ENCODE measurements around the gene OR10A2.

DNA sequence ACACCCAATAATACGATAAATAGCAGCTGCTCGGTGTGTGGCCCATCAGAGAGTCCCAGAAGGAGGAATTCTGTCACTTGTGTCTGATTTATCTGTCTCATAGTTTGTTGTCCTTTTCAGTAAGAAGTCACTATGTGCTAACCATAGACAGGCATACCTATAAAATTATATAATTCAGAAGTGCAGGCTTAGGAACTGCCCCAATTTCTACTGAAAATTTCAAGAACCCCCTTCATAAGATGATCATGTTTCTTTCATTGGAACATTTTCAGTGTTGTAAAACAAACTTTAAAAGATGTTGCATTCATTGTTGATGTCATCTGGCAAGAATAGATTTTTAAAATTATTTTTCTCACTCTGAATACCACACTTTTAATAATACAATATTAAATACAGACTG, 29.5 kb downstream of the OR10A2 start, which contains the start of gene OR2D2:
- TF ChIP-seq, protein P1, sequence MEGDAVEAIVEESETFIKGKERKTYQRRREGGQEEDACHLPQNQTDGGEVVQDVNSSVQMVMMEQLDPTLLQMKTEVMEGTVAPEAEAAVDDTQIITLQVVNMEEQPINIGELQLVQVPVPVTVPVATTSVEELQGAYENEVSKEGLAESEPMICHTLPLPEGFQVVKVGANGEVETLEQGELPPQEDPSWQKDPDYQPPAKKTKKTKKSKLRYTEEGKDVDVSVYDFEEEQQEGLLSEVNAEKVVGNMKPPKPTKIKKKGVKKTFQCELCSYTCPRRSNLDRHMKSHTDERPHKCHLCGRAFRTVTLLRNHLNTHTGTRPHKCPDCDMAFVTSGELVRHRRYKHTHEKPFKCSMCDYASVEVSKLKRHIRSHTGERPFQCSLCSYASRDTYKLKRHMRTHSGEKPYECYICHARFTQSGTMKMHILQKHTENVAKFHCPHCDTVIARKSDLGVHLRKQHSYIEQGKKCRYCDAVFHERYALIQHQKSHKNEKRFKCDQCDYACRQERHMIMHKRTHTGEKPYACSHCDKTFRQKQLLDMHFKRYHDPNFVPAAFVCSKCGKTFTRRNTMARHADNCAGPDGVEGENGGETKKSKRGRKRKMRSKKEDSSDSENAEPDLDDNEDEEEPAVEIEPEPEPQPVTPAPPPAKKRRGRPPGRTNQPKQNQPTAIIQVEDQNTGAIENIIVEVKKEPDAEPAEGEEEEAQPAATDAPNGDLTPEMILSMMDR (IDR thresholded peaks at IDR 0.05): no peak
- no peak for TF ChIP-seq POLR2A (IDR thresholded peaks at IDR 0.05)
- TF ChIP-seq POLR2AphosphoS5 (IDR thresholded peaks at IDR 0.05): no peak
- TF ChIP-seq EP300 (IDR thresholded peaks at IDR 0.05): no peak
